Stimulated activated CD8-positive, alpha-beta memory T cell treated with anti-CD3 and anti-CD28 coated beads, Interleukin-15, amount 100 ng/mL, for 1 hour (primary cell): ENCODE measurements around the gene GPR173.

Source experiments
- DNase-seq: peaks from one replicate; pipeline ENCODE4 v3.0.0-alpha.2; 2020; ENCODE audit warnings: low read depth

The GPR173 gene

GRCh38 chrX:53089224-53089842 is 40.7 kb downstream of the GPR173 start:
- DNase-seq: no peak

GRCh38 chrX:53089925-53090324 is 41.3 kb downstream of the GPR173 start:
- no peak for DNase-seq

- no peak for DNase-seq
These were observed 42.8 kb downstream of the GPR173 start for GRCh38 chrX:53091354-53091753.

GRCh38 chrX:53093177-53093655 is 44.6 kb downstream of the GPR173 start:
- no peak for DNase-seq

GRCh38 chrX:53093748-53094581 is 45.4 kb downstream of the GPR173 start, which contains the start of gene KANTR:
Gene KANTR, plus strand, starts transcription at chrX:53094142. Its CDS starts 30,131 bp downstream, at chrX:53124273.
- DNase-seq: peak; percentile 59

GRCh38 chrX:53094582-53094905 is 46.0 kb downstream of the GPR173 start:
- DNase-seq: no peak

GRCh38 chrX:53095796-53096195 is 47.2 kb downstream of the GPR173 start:
- DNase-seq: no peak

GRCh38 chrX:53114864-53115549 is 66.4 kb downstream of the GPR173 start:
- DNase-seq: no peak

- DNase-seq: no peak
These were observed 66.9 kb downstream of the GPR173 start for GRCh38 chrX:53115550-53115874.

- DNase-seq: no peak
These were observed 67.5 kb downstream of the GPR173 start for GRCh38 chrX:53116101-53116500.

GRCh38 chrX:53122013-53122412 is 73.4 kb downstream of the GPR173 start:
- no peak for DNase-seq

- no peak for DNase-seq
These were observed 76.9 kb downstream of the GPR173 start for GRCh38 chrX:53125506-53125905.

GRCh38 chrX:53126377-53126776 is 77.8 kb downstream of the GPR173 start:
- DNase-seq: no peak

- no peak for DNase-seq
These were observed 79.6 kb downstream of the GPR173 start for GRCh38 chrX:53128097-53128749.
